HG02981 (cell line): Measurements from ENCODE around the gene RBMS1.
"Not testable (repeated sequence)": the region's sequence is repeated elsewhere in the genome, so short reads cannot be mapped to it uniquely, and the experiment has no call there.

ENCODE experiments used
- ATAC-seq: cut with Tn5 transposase; IDR thresholded peaks from one replicate; pipeline ENCODE4 v1.9.1; 2021; ENCODE audit warnings: mild to moderate bottlenecking, moderate library complexity; ENCODE audit not compliant: unreplicated experiment

Gene RBMS1

GRCh38 chr2:160473468-160474318 is 19.9 kb downstream of the RBMS1 start:
- no peak for ATAC-seq

- ATAC-seq = no peak
Measured at GRCh38 chr2:160472839-160473251, 20.8 kb downstream of the RBMS1 start.

GRCh38 chr2:160471950-160472349 is 21.7 kb downstream of the RBMS1 start:
- ATAC-seq = no peak

GRCh38 chr2:160469621-160470204 is 23.9 kb downstream of the RBMS1 start:
- ATAC-seq = no peak

- no peak for ATAC-seq
Measured at GRCh38 chr2:160469164-160469563, 24.4 kb downstream of the RBMS1 start.

GRCh38 chr2:160467086-160467485 is 26.5 kb downstream of the RBMS1 start:
- no peak for ATAC-seq

- no peak for ATAC-seq
Measured at GRCh38 chr2:160465406-160465805, 28.2 kb downstream of the RBMS1 start.

- ATAC-seq = no peak
Measured at GRCh38 chr2:160465002-160465401, 28.6 kb downstream of the RBMS1 start.

- ATAC-seq = no peak
Measured at GRCh38 chr2:160464017-160464416, 29.6 kb downstream of the RBMS1 start.

GRCh38 chr2:160463245-160463644 is 30.4 kb downstream of the RBMS1 start:
- no peak for ATAC-seq

- no peak for ATAC-seq
Measured at GRCh38 chr2:160460333-160460731, 33.3 kb downstream of the RBMS1 start.

- no peak for ATAC-seq
Measured at GRCh38 chr2:160459538-160460332, 33.9 kb downstream of the RBMS1 start.

- ATAC-seq = no peak
Measured at GRCh38 chr2:160458718-160459453, 34.7 kb downstream of the RBMS1 start.

GRCh38 chr2:160457588-160457987 is 36.0 kb downstream of the RBMS1 start:
- ATAC-seq = no peak

- ATAC-seq = no peak
Measured at GRCh38 chr2:160454070-160454797, 39.4 kb downstream of the RBMS1 start.

- no peak for ATAC-seq
Measured at GRCh38 chr2:160453111-160453820, 40.3 kb downstream of the RBMS1 start.

GRCh38 chr2:160450486-160450885 is 43.1 kb downstream of the RBMS1 start:
- no peak for ATAC-seq

GRCh38 chr2:160448821-160449220 is 44.8 kb downstream of the RBMS1 start:
- ATAC-seq = not testable (repeated sequence)

GRCh38 chr2:160445673-160446072 is 47.9 kb downstream of the RBMS1 start:
- ATAC-seq = no peak

- ATAC-seq = no peak
Measured at GRCh38 chr2:160442603-160443002, 51.0 kb downstream of the RBMS1 start.
